GM19397 (cell line): ENCODE results near the gene OVCA2.

ENCODE experiments used
- ATAC-seq: cut with Tn5 transposase; IDR thresholded peaks from one replicate; pipeline ENCODE4 v1.9.1; 2021; ENCODE audit warnings: mild to moderate bottlenecking, moderate library complexity; ENCODE audit not compliant: unreplicated experiment

Gene OVCA2

GRCh38 chr17:2063261-2064146 is 21.7 kb downstream of the OVCA2 start:
- no peak for ATAC-seq

GRCh38 chr17:2064147-2064489 is 22.3 kb downstream of the OVCA2 start:
- ATAC-seq = no peak

GRCh38 chr17:2064520-2064971 is 22.7 kb downstream of the OVCA2 start:
- no peak for ATAC-seq

GRCh38 chr17:2064980-2065785 is 23.4 kb downstream of the OVCA2 start:
- ATAC-seq = no peak

- ATAC-seq = no peak
Observed at GRCh38 chr17:2065949-2066400, 24.2 kb downstream of the OVCA2 start.

- no peak for ATAC-seq
Observed at GRCh38 chr17:2067048-2067561, 25.3 kb downstream of the OVCA2 start.

GRCh38 chr17:2067608-2068024 is 25.8 kb downstream of the OVCA2 start:
- no peak for ATAC-seq

GRCh38 chr17:2068031-2068518 is 26.3 kb downstream of the OVCA2 start:
- ATAC-seq = no peak

GRCh38 chr17:2068519-2069051 is 26.8 kb downstream of the OVCA2 start:
- no peak for ATAC-seq

GRCh38 chr17:2070241-2071023 is 28.6 kb downstream of the OVCA2 start:
- peak; percentile 72 for ATAC-seq

GRCh38 chr17:2071024-2071385 is 29.2 kb downstream of the OVCA2 start:
- ATAC-seq = no peak

GRCh38 chr17:2071455-2072281 is 29.8 kb downstream of the OVCA2 start:
- ATAC-seq = no peak

GRCh38 chr17:2074919-2075318 is 33.1 kb downstream of the OVCA2 start:
- ATAC-seq = no peak

- no peak for ATAC-seq
Observed at GRCh38 chr17:2075336-2076086, 33.7 kb downstream of the OVCA2 start.

GRCh38 chr17:2076087-2076984 is 34.5 kb downstream of the OVCA2 start:
- ATAC-seq = no peak

- no peak for ATAC-seq
Observed at GRCh38 chr17:2077040-2077439, 35.2 kb downstream of the OVCA2 start.

- ATAC-seq = no peak
Observed at GRCh38 chr17:2081564-2081963, 39.7 kb downstream of the OVCA2 start.
